ENCODE results near the gene ATP2C2. TPM values are rescaled to one million over a fixed set of nuclear protein-coding genes. Genes with fewer than 3 reads are reported as not detected.

The ATP2C2 gene
- polyA plus RNA-seq, 3 donors = 0.52 to 1.8 (median 0.98) TPM

DNA sequence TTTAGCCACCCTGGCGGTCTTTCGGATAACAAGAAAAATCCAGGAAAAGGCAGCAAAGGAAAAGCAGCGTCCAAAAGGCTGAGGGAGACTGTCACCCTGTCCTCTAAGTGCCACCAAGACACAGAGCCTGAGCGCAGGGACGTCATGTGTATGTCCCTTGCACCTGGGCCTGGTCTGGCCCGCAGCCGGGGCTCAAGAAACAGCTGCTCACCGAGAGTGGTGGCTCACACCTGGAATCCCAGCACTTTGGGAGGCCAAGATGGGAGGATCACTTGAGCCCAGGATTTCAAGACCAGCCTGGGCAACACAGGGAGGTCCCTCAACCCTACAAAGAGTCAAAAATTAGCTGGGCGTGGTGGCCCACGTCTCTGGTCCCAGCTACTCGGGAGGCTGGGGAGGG is 145.3 kb downstream of the ATP2C2 start:
- DNase-seq (ENCODE audit: extremely low read depth in 1 of 11, low read depth in 9 of 11, low spot score in 4 of 11) = no peak

Other genes starting within 250 kb of the ATP2C2 start
- gene HSDL1, start 223.4 kb upstream of the ATP2C2 start, polyA plus RNA-seq (ENCODE audit: insufficient read length in 3 of 3) = 10 to 100 TPM; 40.0 to 53.0 (median 45.4) TPM
- 1 to 10 TPM; 3.6 to 9.4 (median 4.2) TPM for gene DNAAF1, start 223.2 kb upstream of the ATP2C2 start, polyA plus RNA-seq (ENCODE audit: insufficient read length in 3 of 3)
- gene TAF1C, start 181.5 kb upstream of the ATP2C2 start, polyA plus RNA-seq (ENCODE audit: insufficient read length in 3 of 3) = 10 to 100 TPM; 34.3 to 58.7 (median 40.3) TPM
- gene ADAD2, start 177.4 kb upstream of the ATP2C2 start, polyA plus RNA-seq (ENCODE audit: insufficient read length in 3 of 3) = under 1 TPM in 2 of 3 donors, not detected in 1; 0.30 to 0.73 TPM
- gene KCNG4, start 128.5 kb upstream of the ATP2C2 start, polyA plus RNA-seq (ENCODE audit: insufficient read length in 3 of 3) = under 1 TPM in 2 of 3 donors, not detected in 1; 0.04 to 0.05 TPM
- 1 to 10 TPM; 1.9 to 3.8 (median 3.5) TPM for gene WFDC1, start 73.7 kb upstream of the ATP2C2 start, polyA plus RNA-seq (ENCODE audit: insufficient read length in 3 of 3)
- gene MEAK7, start 136.1 kb downstream of the ATP2C2 start, polyA plus RNA-seq (ENCODE audit: insufficient read length in 3 of 3) = 10 to 100 TPM; 16.9 to 20.6 (median 18.9) TPM
- 100 to 1,000 TPM; 141 to 146 (median 143) TPM for gene COTL1, start 249.5 kb downstream of the ATP2C2 start, polyA plus RNA-seq (ENCODE audit: insufficient read length in 3 of 3)